Heart left ventricle (tissue), 13 donors: ENCODE measurements around the gene ZNF71.

ENCODE experiments used
- POLR2A ChIP-seq, 2 donors: fragments of 450-650 bp; IDR thresholded peaks; one replicate each; pipeline ENCODE4 v1.6.1; 2017; ENCODE audit warnings: antibody characterized with exemption in 2 of 2, mild to moderate bottlenecking in 2 of 2, moderate library complexity in 2 of 2
- TF ChIP-seq, protein P1 (sequence below), 12 donors: fragments of 200-600 bp; sonication (generic) in 4 of 12; IDR thresholded peaks; one replicate each; pipeline versions ENCODE4 v1.5.0 to v1.8.0; 2018 to 2022; ENCODE audit warnings: antibody characterized with exemption in 12 of 12, mild to moderate bottlenecking in 5 of 12
- donor health status: ischemic (EF 13 %, LVEDD 7.1; RV severe dilation, severe dysfunction).
- donor health status: DM: no; HTN: yes; CAD: no.
- donor health status: DM: no; HTN: no; CAD: no.
- donor health status: ischemic (EF 25% LVEDD 6.9; RV normal size, moderate dysfunction).
- donor health status: ischemic (EF 25% LVEDD 5.7; RV mildly dilated, moderate dysfunction).
- donor health status: ischemic (EF 35%, LVEDD 5.7; RV mildly dilated, moderate dysfunction).
- donor health status: nonischemic (EF 11% LVEDD 7.7; RV severe dilation, severe dysfunction).
- donor health status: DM: yes; HTN: yes; CAD: no.
- donor health status: PGD.
- donor health status: ischemic (EF 29% LVEDD 5.4; RV normal size, mild dysfunction).
- donor health status: nonischemic (EF 23%, LVEDD 6.1; RV moderate dilation, normal function).

DNA sequence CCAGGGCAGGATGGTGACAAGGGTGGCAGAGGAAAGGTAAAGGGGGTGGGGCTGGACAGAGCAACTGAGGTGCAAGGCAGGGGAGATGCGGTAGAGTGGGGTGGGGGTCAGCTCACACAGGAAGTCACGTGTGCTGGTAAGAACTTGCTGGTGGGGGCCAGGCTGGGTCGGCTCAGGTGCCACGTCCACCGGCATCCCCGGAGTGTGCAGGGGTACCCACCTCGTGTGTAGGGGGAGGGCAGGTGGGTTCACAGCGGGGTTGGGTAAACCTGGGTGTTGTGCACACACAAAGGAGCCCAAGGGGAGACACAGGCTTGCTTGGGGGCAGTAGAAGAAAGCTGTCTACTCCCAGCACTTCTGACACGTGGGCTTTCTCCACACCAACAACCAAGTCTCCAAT, 73.6 kb downstream of the ZNF71 start:
- TF ChIP-seq, protein P1, sequence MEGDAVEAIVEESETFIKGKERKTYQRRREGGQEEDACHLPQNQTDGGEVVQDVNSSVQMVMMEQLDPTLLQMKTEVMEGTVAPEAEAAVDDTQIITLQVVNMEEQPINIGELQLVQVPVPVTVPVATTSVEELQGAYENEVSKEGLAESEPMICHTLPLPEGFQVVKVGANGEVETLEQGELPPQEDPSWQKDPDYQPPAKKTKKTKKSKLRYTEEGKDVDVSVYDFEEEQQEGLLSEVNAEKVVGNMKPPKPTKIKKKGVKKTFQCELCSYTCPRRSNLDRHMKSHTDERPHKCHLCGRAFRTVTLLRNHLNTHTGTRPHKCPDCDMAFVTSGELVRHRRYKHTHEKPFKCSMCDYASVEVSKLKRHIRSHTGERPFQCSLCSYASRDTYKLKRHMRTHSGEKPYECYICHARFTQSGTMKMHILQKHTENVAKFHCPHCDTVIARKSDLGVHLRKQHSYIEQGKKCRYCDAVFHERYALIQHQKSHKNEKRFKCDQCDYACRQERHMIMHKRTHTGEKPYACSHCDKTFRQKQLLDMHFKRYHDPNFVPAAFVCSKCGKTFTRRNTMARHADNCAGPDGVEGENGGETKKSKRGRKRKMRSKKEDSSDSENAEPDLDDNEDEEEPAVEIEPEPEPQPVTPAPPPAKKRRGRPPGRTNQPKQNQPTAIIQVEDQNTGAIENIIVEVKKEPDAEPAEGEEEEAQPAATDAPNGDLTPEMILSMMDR (IDR thresholded peaks at IDR 0.05): no peak
- no peak for TF ChIP-seq POLR2A (IDR thresholded peaks at IDR 0.05)
